GM19193 (cell line): ENCODE results near the gene NELFA.

Source experiments
- POLR2A ChIP-seq: IDR thresholded peaks from 4 replicates; pipeline ENCODE4 v1.6.1; 2011; ENCODE audit not compliant: insufficient read depth, insufficient read length; ENCODE audit errors: extremely low read depth

Gene NELFA

DNA sequence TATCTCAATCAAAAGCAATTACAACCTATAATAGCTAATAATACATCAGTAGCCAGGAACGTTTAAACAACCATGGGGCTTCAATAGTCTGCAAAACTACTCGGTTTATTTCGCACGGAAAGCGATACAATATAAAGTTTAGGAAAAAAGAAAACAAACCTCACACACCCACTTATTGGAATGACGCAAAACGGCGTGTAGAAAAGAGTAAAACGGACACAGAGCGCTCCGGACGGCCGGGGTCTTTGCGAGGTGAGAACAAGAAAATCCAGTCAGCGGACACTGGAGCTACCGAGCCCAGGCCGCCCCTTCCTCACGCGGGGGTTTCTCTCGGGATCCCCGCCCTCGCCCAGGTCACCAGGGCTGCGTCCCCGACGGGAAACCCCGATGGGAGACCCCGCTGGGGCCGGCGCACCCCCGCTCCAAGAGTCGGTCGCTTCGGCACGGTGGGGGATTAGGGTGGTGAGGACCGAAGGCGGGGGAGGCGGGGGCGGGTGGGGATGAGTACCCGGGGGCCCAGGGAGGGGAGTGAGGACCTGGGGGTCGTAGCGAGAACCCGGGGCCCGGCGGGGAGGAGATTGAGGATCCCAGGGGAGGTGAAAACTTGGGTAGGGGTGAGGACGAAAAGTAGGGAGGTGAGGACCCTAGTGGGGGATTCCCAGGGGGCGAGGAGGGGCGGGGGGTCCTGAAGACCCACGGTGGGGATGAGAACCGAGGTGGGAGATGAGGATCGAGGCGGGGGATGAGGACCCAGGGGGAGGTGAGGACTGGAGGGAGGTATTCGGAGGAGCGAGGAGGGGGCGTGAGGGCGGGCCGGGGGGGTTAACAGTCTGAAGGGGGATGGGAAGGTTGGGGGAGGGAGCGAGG lies 737 bp downstream of the NELFA start:
- TF ChIP-seq POLR2A: no peak

DNA sequence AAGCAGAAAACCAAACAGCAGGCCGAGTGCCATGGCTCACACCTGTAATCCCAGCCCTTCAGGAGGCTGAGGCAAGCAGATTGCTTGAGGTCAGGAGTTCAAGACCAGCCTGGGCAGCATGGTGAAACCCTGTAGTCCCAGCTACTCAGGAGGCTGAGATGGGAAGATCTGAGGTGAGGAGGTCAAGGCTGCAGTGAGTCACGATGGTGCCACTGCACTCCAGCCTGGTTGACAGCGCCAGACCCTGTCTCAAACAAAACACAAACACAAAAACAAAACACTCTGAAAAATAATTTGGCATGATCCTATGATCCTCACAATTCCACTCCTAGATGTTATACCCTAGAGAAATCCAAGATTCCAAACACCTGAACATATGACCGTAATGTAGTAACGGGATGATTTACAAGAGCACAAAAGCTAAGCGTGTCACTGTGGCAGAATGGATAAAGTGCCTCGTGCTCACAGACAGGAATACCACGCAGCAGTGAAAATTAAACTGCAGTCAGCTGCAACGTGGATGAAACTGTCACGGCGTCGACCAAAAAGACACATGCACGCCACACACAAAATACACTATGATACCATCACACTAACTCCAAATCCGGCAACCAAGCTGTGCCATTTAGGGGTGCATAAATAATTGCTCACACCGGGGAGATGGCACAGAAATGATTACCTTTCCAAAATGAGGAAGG lies 1.7 kb downstream of the NELFA start:
- no peak for TF ChIP-seq POLR2A

DNA sequence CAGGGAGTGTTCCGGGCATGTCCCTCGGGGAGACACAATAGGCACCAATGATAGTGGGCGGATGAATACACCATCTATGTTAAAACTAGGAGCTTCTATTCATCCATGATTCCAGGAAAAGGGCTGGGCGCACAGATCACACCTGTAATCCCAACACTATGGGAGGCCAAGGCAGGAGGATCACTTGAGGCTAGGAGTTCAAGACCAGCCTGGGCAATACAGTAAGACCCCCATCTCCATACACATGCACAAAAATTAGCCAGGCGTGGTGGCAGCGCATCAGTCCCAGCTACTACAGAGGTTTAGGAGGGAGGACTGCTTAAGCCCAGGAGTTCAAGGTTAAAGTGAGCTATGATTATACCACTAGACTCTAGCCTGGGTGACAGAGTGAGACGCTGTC lies 2.4 kb downstream of the NELFA start:
- TF ChIP-seq POLR2A: no peak

DNA sequence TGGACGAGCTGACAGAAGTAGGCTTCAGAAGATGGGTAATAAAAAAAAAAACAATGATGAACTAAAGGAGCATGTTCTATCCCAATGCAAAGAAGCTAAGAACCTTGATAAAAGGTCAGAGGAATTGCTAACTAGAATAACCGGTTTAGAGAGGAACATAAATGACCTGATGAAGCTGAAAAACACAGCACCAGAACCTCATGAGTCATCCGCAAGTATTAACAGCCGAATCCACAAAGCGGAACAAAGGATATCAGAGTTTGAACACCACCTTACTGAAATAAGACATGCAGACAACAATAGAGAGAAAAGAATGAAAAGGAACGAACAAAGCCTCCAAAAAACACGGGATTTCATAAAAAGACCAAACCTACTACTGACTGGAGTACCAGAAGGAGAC lies 10.5 kb downstream of the NELFA start:
- TF ChIP-seq POLR2A: no peak

DNA sequence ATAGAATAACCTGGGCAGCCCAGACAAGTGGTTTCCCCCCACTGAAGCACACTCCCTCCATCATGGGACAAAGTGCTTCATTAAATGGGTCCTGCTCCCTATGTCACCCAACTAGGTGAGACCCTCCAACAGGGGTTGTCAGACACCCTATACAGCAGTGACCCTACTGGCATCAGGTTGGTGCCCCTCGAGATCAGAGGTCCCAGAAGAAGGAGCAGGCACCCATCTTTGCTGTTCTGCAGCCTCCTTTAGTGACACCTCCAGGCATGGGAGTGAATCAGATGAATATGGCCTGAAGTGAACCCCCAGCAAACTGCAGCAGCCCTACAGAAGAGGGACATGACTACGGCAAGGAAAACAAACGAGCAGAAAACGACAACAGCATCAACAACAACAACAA lies 11.1 kb downstream of the NELFA start:
- TF ChIP-seq POLR2A: no peak

DNA sequence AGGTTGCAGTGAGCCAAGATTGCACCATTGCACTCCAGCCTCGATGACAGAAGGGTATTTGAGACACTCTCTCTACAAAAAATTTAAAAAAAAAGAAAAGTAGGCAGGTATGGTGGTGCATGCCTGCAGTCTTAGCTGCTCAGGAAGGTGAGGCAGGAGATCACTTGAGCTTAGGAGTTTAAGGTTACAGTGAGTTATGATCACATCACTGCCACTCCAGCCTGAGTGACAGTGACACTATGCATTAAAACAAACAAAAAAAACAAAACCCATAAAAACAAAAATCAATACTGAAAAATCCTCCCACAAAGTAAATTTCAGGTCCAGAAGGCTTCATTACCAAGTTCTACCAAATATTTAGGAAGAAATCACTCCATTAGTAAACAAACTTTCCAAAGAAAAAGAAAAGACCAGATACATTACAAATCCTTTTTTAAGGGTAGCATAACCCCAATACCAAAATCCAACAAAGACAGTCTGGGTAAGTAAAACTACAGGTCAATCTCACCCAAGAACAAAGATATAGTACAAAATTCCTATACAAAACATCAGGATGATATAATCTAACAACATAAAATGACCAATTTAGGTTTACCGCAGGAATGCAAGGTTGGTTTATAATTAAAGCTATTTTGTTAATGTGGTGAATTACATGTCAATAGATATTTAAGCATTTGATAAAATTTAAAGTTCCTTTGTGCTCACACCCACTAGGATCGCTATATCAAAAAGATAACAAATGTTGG lies 11.7 kb downstream of the NELFA start:
- no peak for TF ChIP-seq POLR2A

DNA sequence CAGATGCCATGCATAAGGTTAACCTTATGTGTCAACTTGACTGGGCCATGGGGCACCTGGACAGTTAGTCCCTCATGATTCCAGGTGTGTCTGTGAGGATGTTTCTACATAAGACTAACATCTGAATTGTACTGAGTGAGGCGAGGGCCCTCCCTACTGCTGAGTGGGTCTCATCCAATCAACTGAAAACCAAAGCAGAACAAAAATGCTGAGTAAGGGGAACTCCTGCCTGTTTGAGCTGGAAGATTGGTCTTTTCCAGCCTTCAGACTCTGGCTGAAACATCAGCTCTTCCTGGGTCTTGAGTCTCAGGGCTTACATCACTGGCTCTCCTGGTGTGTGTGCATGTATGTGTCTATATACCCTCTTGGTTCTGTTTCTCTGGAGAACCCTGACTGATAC lies 13.8 kb downstream of the NELFA start:
- no peak for TF ChIP-seq POLR2A

DNA sequence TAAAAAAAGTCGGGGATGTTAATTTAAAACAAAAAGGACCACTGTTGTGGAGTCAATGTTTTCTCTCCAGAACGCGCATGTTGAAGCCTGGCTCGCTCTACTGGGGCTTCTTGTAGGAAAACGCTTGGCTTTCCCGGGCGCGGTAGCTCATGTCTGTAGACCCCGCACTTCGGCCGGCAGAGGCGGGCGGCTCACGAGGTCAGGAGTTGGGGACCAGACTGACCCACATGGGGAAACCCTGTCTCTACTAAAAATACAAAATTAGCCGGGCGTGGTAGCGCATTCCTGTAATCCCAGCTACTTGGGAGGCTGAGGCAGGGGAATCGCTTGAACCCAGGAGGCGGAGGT lies 15.6 kb downstream of the NELFA start:
- no peak for TF ChIP-seq POLR2A

DNA sequence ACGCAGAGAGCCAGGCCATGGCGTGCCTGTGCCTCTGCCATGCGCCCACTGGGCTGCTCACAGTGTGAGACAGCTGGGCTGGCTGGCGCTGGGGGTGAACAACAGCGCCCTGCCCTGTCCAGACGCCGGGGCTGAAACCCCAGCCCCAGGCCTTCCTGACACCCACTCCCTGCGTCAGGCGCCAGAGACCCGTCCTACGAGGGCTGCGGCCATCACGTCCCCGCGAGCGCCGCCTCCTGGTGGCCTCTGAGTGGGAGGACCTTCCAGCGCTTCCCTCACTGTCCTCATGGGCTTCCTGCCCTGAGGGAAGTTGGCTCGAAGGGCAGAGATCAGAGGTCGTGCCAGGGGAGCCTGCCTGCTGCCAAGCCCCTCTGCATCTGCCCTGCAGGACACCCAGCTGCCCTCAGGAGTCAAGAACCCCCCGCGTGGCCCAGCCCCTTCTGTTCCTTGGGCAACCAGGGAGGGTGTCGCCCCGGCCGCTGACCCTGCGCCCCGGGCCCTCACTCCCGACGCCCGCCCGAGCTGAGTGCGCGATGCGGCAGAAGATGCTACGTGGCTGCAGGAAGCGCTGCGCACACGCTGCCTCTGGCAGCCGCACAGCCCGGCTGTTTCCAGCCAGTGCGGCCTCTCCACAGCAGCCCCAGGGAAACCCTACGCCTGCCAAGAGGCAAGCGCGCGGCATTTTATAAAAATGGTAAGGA lies 16.2 kb downstream of the NELFA start:
- no peak for TF ChIP-seq POLR2A

DNA sequence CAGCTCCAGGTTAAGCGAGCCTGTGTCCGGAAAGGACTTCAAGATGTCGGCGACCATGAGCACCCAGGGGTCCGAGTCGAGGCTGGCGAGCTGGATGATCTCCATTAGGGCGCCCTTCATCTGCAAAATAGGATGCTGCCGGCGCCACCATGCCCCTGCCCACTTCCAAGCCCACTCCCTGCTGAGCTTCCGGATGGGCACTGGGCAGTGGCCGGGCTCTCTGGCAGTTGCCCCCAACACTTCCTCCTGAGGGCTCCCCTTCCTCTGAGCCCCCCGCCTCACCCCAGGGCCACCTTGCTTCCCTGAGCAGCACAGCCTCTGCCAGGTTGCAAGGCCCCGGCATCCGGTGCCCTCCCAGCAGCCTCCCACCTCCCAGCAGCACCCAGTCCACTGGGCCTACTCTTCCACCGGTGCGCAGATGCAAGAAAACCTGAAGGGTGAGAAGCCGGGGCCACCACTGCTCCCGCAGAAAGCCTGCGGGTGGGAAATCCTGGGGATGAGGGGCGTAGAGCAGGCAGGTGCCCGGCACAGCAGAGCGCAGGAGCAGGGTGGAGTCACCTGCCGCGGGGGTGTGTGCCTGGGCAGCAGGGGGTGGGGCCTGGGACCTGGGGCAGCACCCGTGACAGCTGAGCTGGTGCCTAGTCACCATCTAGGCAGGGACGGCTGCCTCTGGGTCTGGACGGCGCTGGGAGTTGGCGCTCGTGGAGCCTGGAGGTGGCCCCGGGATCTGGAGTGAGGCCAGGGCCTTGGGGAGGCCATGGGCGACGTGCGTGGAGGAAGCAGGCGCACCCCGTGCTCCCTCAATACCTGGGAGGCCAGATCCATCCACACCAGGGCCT lies 17.0 kb downstream of the NELFA start:
- no peak for TF ChIP-seq POLR2A

DNA sequence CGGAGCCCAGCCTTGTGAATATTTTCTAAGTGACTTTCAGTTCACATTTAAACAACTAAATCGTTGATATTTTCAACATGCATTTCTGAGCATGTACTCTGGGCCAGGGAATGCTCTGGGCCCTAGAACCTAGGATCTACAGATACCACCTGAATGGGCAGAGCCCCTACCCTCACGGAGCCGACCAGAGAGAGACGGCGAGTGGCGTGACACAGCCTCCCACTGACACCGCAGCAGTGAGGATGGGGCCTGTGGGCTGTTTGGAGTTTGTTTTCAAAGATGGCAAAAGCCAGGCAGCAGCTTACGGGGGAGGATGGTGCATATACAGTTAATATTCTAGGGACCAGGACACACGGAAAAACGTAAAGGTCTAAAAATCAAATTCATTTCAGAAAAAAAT lies 17.7 kb downstream of the NELFA start:
- no peak for TF ChIP-seq POLR2A

DNA sequence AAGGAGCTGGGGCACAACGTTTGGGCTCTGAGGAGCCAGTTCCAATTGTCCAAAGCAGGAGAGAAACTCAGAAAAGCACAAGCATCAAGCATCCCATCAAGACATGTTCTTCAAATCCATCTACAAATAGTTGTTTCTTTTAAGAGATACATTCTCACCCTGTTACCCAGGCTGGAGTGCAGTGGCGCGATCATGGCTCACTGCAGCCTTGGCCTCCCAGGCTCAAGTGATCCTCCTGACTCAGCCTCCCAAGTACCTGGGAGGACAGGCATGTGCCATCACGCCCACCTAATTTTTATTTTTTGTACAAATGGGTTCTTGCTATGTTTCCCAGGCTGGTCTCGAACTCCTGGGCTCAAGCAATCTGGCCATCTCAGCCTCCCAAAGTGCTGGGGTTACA lies 18.1 kb downstream of the NELFA start:
- no peak for TF ChIP-seq POLR2A

DNA sequence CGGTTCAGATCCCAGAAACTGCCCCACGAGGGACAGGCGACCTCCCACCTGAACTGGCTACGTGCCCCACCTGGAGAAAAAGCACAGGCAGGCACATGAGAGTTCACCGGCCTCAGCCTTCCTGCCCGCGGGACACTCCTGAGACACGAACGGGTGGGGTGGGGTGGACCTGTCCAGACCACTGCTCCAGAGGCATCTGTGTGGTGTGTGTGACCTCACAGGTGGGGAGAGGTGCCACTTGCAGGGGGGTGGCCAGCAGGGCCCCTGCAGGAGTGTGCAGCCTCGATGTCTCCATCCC lies 18.5 kb downstream of the NELFA start:
- TF ChIP-seq POLR2A: no peak
